WTC11 (cell line): ENCODE measurements around the gene RNF145. TPM values are rescaled to one million over a fixed set of nuclear protein-coding genes. Genes with fewer than 3 reads are reported as not detected.

Experiments used
- ATAC-seq: fragments of 200-7000 bp; cut with Tn5 transposase; 2 replicates; pipeline ENCODE4 v1.10.0; 2021; ENCODE audit warnings: mild to moderate bottlenecking, moderate library complexity
- CTCF ChIA-PET: fragments of 300-600 bp; sonication (Branson Sonifier 250); formaldehyde crosslinking; loops from one replicate; lab custom pipeline; 2021; ENCODE audit warnings: antibody characterized with exemption; lab: Charles Lee
- POLR2A ChIA-PET: fragments of 350-600 bp; sonication (Branson Sonifier 250); formaldehyde crosslinking; loops from one replicate; lab custom pipeline; 2021; ENCODE audit warnings: antibody characterized with exemption; lab: Charles Lee
- DNase-seq: peaks from one replicate; pipeline ENCODE4 v3.0.0; 2021; ENCODE audit warnings: low spot score
- H3K27ac Mint-ChIP-seq: 2 replicates; pipeline ENCODE4 v1.8.0; 2021; ENCODE audit warnings: mixed read lengths
- H3K27me3 Mint-ChIP-seq: 2 replicates; pipeline ENCODE4 v1.8.0; 2021; ENCODE audit warnings: low read depth, mild to moderate bottlenecking, moderate library complexity, mixed read lengths
- H3K36me3 Mint-ChIP-seq: 2 replicates; pipeline ENCODE4 v1.8.0; 2021; ENCODE audit warnings: mixed read lengths
- H3K4me1 Mint-ChIP-seq: 2 replicates; pipeline ENCODE4 v1.8.0; 2022; ENCODE audit warnings: mixed read lengths
- H3K4me3 Mint-ChIP-seq: 2 replicates; pipeline ENCODE4 v1.8.0; 2021; ENCODE audit warnings: mild to moderate bottlenecking, moderate library complexity, mixed read lengths
- H3K9me3 Mint-ChIP-seq: 2 replicates; pipeline ENCODE4 v1.8.0; 2021; ENCODE audit warnings: mixed read lengths
- AFF4 ChIP-seq: sonication (generic); formaldehyde crosslinking; IDR thresholded peaks from 2 replicates; pipeline ENCODE4 v1.8.1; 2023; ENCODE audit warnings: mild to moderate bottlenecking, missing genetic modification reagents, borderline replicate concordance
- ATF6 ChIP-seq: sonication (generic); formaldehyde crosslinking; IDR thresholded peaks from 2 replicates; pipeline ENCODE4 v1.8.1; 2023; ENCODE audit warnings: mild to moderate bottlenecking, missing genetic modification reagents
- E2F1 ChIP-seq: sonication (generic); formaldehyde crosslinking; IDR thresholded peaks from 2 replicates; pipeline ENCODE4 v1.8.0; 2022; ENCODE audit warnings: mild to moderate bottlenecking, missing genetic modification reagents
- ESRRA ChIP-seq: sonication (generic); formaldehyde crosslinking; IDR thresholded peaks from 2 replicates; pipeline ENCODE4 v1.8.1; 2022; ENCODE audit warnings: mild to moderate bottlenecking, missing genetic modification reagents, borderline replicate concordance
- ETV6 ChIP-seq: sonication (generic); formaldehyde crosslinking; IDR thresholded peaks from 2 replicates; pipeline ENCODE4 v1.8.1; 2022; ENCODE audit warnings: mild to moderate bottlenecking, missing genetic modification reagents
- FOXK1 ChIP-seq: sonication (generic); formaldehyde crosslinking; IDR thresholded peaks from 2 replicates; pipeline ENCODE4 v1.8.0; 2022; ENCODE audit warnings: mild to moderate bottlenecking, moderate library complexity, missing genetic modification reagents
- FOXP4 ChIP-seq: sonication (generic); formaldehyde crosslinking; IDR thresholded peaks from 2 replicates; pipeline ENCODE4 v1.8.0; 2022; ENCODE audit warnings: mild to moderate bottlenecking, missing genetic modification reagents
- NR1H2 ChIP-seq: sonication (generic); formaldehyde crosslinking; IDR thresholded peaks from 2 replicates; pipeline ENCODE4 v1.9.0; 2021; ENCODE audit warnings: mild to moderate bottlenecking, moderate library complexity, missing genetic modification reagents
- PREB ChIP-seq: sonication (generic); formaldehyde crosslinking; IDR thresholded peaks from 2 replicates; pipeline ENCODE4 v1.8.1; 2022; ENCODE audit warnings: mild to moderate bottlenecking, missing genetic modification reagents, moderate library complexity, borderline replicate concordance
- SMAD3 ChIP-seq: sonication (generic); formaldehyde crosslinking; IDR thresholded peaks from 2 replicates; pipeline ENCODE4 v1.8.0; 2022; ENCODE audit warnings: missing genetic modification reagents, mild to moderate bottlenecking, borderline replicate concordance
- TP53 ChIP-seq: sonication (generic); formaldehyde crosslinking; IDR thresholded peaks from 2 replicates; pipeline ENCODE4 v1.8.1; 2023; ENCODE audit warnings: mild to moderate bottlenecking, missing genetic modification reagents
- ZNF121 ChIP-seq: sonication (generic); formaldehyde crosslinking; IDR thresholded peaks from 2 replicates; pipeline ENCODE4 v1.8.0; 2023; ENCODE audit warnings: missing genetic modification reagents
- ZNF219 ChIP-seq: sonication (generic); formaldehyde crosslinking; IDR thresholded peaks from 2 replicates; pipeline ENCODE4 v1.8.0; 2023; ENCODE audit warnings: missing genetic modification reagents, mild to moderate bottlenecking, borderline replicate concordance
- ZNF281 ChIP-seq: sonication (generic); formaldehyde crosslinking; IDR thresholded peaks from 2 replicates; pipeline ENCODE4 v1.8.0; 2023; ENCODE audit warnings: mild to moderate bottlenecking, missing genetic modification reagents
- ZNF423 ChIP-seq: fragments of 250-450 bp; sonication (Bioruptor Pico); IDR thresholded peaks from 2 replicates; pipeline ENCODE4 v2.1.2; 2022; ENCODE audit warnings: mild to moderate bottlenecking, moderate library complexity
- ZNF512 ChIP-seq: sonication (generic); formaldehyde crosslinking; IDR thresholded peaks from 2 replicates; pipeline ENCODE4 v1.8.1; 2022; ENCODE audit warnings: missing genetic modification reagents, borderline replicate concordance
- ZSCAN18 ChIP-seq: fragments of 250-450 bp; sonication (Bioruptor Pico); IDR thresholded peaks from 2 replicates; pipeline ENCODE4 v2.1.2; 2022; ENCODE audit warnings: mild to moderate bottlenecking, moderate library complexity
- total RNA-seq: library from RNA; stranded (reverse); gene quantifications from 3 replicates; pipeline ENCODE4 v1.2.3, GENCODE V29; 2021

The RNF145 gene
- total RNA-seq, 1 experiment from 2014 or later = 76.8 TPM

- Mint-ChIP-seq H3K27me3 (peaks cover 28% of the 10 kb centered on the region), H3K9me3 (no peaks in the 10 kb centered on the region), H3K36me3 (no peaks in the 10 kb centered on the region), H3K4me3 (no peak overlapping the region), H3K27ac (no peak overlapping the region), H3K4me1 (peaks cover 7% of the 10 kb centered on the region)
- no peak for ATAC-seq
- DNase-seq = no peak
- ChIA-PET POLR2A (no interaction called here), CTCF (interaction anchor here (1.1 kb wide), 1 partner anchor 59 kb away, joined by 4 read pairs; no protein-coding TSS in a partner anchor)
- TF ChIP-seq FOXP4 (CRISPR knock-in tag) (no peak), NR1H2 (CRISPR knock-in tag) (no peak), ZSCAN18 (no peak), ATF6 (no peak), ESRRA (CRISPR knock-in tag) (no peak), ZNF281 (CRISPR knock-in tag) (no peak), ZNF423 (CRISPR knock-in tag) (no peak), ZNF121 (CRISPR knock-in tag) (no peak), SMAD3 (no peak), AFF4 (CRISPR knock-in tag) (no peak), ETV6 (CRISPR knock-in tag) (no peak), TP53 (CRISPR knock-in tag) (no peak), PREB (CRISPR knock-in tag) (no peak), ZNF512 (CRISPR knock-in tag) (no peak), E2F1 (CRISPR knock-in tag) (no peak), ZNF219 (CRISPR knock-in tag) (no peak), FOXK1 (CRISPR knock-in tag) (no peak)
Observed at GRCh38 chr5:159216454-159216853, 7.1 kb upstream of the RNF145 start.
